Gastroesophageal sphincter (tissue), 4 donors: ENCODE data around the gene CTSZ. TPM values are rescaled to one million over a fixed set of nuclear protein-coding genes. Genes with fewer than 3 reads are reported as not detected.
"Not testable (repeated sequence)": the region's sequence is repeated elsewhere in the genome, so short reads cannot be mapped to it uniquely, and the experiment has no call there.

Source experiments
- ATAC-seq: fragments of 150-250 bp; one replicate; pipeline ENCODE4 v1.9.1; 2016; ENCODE audit warnings: mild to moderate bottlenecking, moderate library complexity
- H3K27ac ChIP-seq, 4 donors: fragments of 200-600 bp; sonication (generic) in 3 of 4; 1 replicate in 3 of 4; 2 replicates in 1 of 4; pipeline ENCODE4 v1.5.1; 2016 to 2019
- H3K27me3 ChIP-seq: fragments of 200-600 bp; sonication (generic); one replicate; pipeline ENCODE4 v1.5.1; 2019
- H3K36me3 ChIP-seq, 2 donors: fragments of 200-600 bp; sonication (generic); one replicate each; pipeline ENCODE4 v1.5.1; 2019; ENCODE audit warnings: control low read depth in 1 of 2
- H3K4me1 ChIP-seq, 3 donors: fragments of 200-600 bp; sonication (generic); 1 replicate in 2 of 3; 2 replicates in 1 of 3; pipeline ENCODE4 v1.5.1; 2016 to 2019; ENCODE audit warnings: control low read depth in 2 of 3
- H3K4me3 ChIP-seq, 2 donors: fragments of 200-600 bp; sonication (generic); one replicate each; pipeline ENCODE4 v1.5.1; 2019; ENCODE audit warnings: mild to moderate bottlenecking in 1 of 2, moderate library complexity in 1 of 2
- H3K9me3 ChIP-seq, 3 donors: fragments of 200-600 bp; sonication (generic); one replicate each; pipeline ENCODE4 v1.5.1; 2017 to 2019; ENCODE audit warnings: control low read depth in 2 of 3
- EP300 ChIP-seq: sonication (generic); formaldehyde crosslinking; IDR thresholded peaks from one replicate; pipeline ENCODE4 v1.6.1; 2017; ENCODE audit warnings: antibody characterized with exemption, mild to moderate bottlenecking
- POLR2A ChIP-seq, 2 donors: fragments of 450-650 bp; IDR thresholded peaks; one replicate each; pipeline ENCODE4 v1.6.1; 2017; ENCODE audit warnings: antibody characterized with exemption in 2 of 2, mild to moderate bottlenecking in 2 of 2, moderate library complexity in 1 of 2
- POLR2AphosphoS5 ChIP-seq: sonication (generic); formaldehyde crosslinking; IDR thresholded peaks from one replicate; pipeline ENCODE4 v1.6.1; 2017; ENCODE audit warnings: antibody characterized with exemption
- WGBS, 2 donors: methylation state at CpG; one replicate each; pipeline ENCODE4 v1.1.5; 2018; ENCODE audit warnings: low coverage in 1 of 2; 5-methylcytosine and 5-hydroxymethylcytosine counted together
- total RNA-seq, 4 donors: library from RNA; depleted of rRNA; stranded (reverse); fragments of >200 nt; gene quantifications; one replicate each; pipeline ENCODE4 v1.1.0, GENCODE V29; 2016
- TF ChIP-seq, protein P1 (sequence below), 4 experiments: fragments of 200-600 bp in 2 of 4; fragments of 450-650 bp in 2 of 4; sonication (generic) in 1 of 4; IDR thresholded peaks; one replicate each; pipeline ENCODE4 v1.5.1; 2017 to 2019; ENCODE audit warnings: antibody characterized with exemption in 4 of 4, mild to moderate bottlenecking in 2 of 4, moderate library complexity in 2 of 4

CTSZ gene
- total RNA-seq, 4 donors from 2014 or later = 167 to 222 (median 176) TPM

DNA sequence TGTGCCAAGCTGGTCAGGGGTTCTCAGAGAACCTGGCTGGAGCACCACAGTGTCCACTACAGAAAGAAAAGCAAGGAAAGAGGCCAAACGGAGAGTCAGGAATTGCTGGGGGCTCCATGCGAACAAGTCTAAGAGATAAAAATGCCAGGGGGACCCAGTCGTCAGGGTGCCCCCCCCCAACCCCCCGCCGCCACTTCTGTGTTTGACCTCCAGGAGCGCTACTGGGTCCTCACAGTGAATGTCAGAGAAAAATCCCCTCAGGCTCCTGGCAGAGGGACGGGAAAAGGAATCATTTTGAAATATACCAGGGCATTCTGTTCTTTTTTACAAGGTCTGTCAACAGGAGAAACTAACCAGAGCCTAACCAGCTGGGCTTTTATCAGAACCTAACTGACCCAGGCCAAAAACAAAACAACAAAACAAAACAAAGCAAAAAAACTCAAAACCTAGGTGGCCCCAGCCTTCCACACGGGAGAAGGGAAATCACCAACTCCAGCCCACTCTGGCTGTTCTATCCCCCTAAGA, 43.9 kb downstream of the CTSZ start:
- H3K9me3 ChIP-seq = no peaks in the 10 kb centered on the region
- no peak overlapping the region for H3K4me3 ChIP-seq
- no peaks in the 10 kb centered on the region for H3K4me1 ChIP-seq
- no peaks in the 10 kb centered on the region for H3K36me3 ChIP-seq
- no peaks in the 10 kb centered on the region for H3K27me3 ChIP-seq
- TF ChIP-seq EP300 = no peak
- TF ChIP-seq, protein P1, sequence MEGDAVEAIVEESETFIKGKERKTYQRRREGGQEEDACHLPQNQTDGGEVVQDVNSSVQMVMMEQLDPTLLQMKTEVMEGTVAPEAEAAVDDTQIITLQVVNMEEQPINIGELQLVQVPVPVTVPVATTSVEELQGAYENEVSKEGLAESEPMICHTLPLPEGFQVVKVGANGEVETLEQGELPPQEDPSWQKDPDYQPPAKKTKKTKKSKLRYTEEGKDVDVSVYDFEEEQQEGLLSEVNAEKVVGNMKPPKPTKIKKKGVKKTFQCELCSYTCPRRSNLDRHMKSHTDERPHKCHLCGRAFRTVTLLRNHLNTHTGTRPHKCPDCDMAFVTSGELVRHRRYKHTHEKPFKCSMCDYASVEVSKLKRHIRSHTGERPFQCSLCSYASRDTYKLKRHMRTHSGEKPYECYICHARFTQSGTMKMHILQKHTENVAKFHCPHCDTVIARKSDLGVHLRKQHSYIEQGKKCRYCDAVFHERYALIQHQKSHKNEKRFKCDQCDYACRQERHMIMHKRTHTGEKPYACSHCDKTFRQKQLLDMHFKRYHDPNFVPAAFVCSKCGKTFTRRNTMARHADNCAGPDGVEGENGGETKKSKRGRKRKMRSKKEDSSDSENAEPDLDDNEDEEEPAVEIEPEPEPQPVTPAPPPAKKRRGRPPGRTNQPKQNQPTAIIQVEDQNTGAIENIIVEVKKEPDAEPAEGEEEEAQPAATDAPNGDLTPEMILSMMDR (IDR thresholded peaks at IDR 0.05) = no peak
- TF ChIP-seq POLR2A (IDR thresholded peaks at IDR 0.05) = no peak
- no peak for TF ChIP-seq POLR2AphosphoS5
- no peak overlapping the region for H3K27ac ChIP-seq
- ATAC-seq = no peak
- WGBS, 2 donors = 27 to 60% methylated on average over 2 to 8 of the region's 8 CpGs

DNA sequence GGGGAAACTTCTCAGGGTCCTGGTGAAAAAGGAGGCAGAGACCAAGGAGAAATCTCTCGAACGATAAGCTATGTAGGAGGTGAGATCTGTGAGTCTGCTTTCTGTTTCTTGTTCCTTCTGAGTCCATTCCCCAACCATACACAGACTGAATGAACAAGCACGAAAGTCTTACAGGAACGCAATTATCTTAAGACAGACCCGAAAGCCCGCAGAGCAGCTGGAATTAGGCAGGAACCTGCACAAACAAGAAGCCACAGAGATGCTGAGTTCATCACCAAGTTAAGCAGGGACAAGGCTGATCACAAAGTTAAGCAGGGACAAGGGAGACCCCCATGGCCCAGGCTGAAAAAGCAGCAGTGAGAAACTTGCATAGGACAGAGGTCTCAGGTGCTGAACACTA, 47.4 kb downstream of the CTSZ start:
- WGBS, 2 donors = 53 to 69% methylated on average over 3 to 5 of the region's 6 CpGs
- Histone ChIP-seq H3K4me1 (no peaks in the 10 kb centered on the region), H3K27me3 (no peaks in the 10 kb centered on the region), H3K36me3 (no peaks in the 10 kb centered on the region), H3K4me3 (no peak overlapping the region), H3K9me3 (no peaks in the 10 kb centered on the region), H3K27ac (no peak overlapping the region)
- ATAC-seq = no peak
- TF ChIP-seq EP300 = no peak
- TF ChIP-seq, protein P1 (IDR thresholded peaks at IDR 0.05) = no peak
- TF ChIP-seq POLR2A (IDR thresholded peaks at IDR 0.05) = no peak
- no peak for TF ChIP-seq POLR2AphosphoS5

DNA sequence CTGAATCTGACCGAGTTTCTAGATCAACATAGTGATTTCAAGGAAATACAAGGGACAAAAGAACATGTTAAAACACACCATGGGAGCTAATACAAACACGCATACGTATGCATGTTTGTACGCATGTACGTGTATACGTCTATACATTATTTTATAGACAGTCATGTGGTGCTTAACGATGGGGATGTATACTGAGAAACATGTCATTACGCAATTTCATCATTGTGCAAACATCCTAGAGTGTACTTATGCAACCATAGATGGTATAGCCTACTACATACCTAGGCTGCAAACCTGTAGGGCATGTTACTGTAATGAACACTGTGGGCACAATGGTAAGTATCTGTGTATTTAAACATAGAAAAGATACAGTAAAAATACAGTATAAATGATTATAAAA, 51.0 kb downstream of the CTSZ start:
- no peak overlapping the region for H3K4me3 ChIP-seq
- no peaks in the 10 kb centered on the region for H3K9me3 ChIP-seq
- no peak for ATAC-seq
- no peaks in the 10 kb centered on the region for H3K36me3 ChIP-seq
- H3K4me1 ChIP-seq = no peaks in the 10 kb centered on the region
- TF ChIP-seq, protein P1 (IDR thresholded peaks at IDR 0.05) = no peak
- TF ChIP-seq POLR2AphosphoS5 = no peak
- TF ChIP-seq POLR2A (IDR thresholded peaks at IDR 0.05) = no peak
- TF ChIP-seq EP300 = no peak
- H3K27me3 ChIP-seq = no peaks in the 10 kb centered on the region
- 79 to 83% methylated on average over 8 of the region's 8 CpGs for WGBS, 2 donors
- H3K27ac ChIP-seq = no peak overlapping the region

DNA sequence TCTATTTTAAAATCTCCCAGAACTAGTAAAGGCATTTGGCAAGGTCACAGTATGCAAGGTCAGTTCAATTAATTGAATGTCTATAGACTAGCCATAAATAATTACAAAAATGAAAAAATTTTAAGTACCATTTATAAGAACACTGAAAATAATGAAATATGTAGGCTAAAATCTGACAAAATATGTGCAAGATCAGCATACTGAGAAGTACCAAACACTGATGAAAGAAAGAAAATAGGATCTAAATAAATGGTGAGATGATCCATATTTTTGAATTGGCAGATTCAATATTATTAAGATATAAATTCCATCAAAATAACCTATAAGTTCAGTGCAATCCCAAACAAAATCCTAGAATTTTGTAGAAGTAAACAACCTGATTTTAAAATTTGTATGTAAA, 54.0 kb downstream of the CTSZ start:
- Histone ChIP-seq H3K27me3 (no peaks in the 10 kb centered on the region), H3K4me3 (no peak overlapping the region), H3K9me3 (no peaks in the 10 kb centered on the region), H3K27ac (no peak overlapping the region), H3K4me1 (no peaks in the 10 kb centered on the region), H3K36me3 (no peaks in the 10 kb centered on the region)
- TF ChIP-seq POLR2A (IDR thresholded peaks at IDR 0.05) = no peak
- no peak for TF ChIP-seq EP300
- TF ChIP-seq POLR2AphosphoS5 = no peak
- no peak for ATAC-seq

DNA sequence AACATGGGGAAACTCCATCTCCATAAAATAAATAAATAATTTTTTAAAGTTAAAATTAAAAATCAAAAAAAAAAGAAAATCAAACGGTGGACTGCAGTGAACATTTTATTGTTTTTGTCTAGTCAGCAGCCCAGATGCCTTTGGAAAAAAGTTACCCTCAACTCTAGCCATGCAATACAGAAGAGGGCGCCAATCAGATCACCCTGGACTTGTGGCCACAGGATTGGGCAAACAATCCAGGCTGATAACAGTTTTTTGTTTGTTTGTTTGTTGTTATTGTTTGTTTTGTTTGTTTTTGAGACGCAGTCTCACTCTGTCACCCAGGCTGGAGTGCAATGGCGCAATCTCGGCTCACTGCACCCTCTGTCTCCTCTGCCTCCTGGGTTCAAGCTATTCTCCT, 56.5 kb downstream of the CTSZ start:
- TF ChIP-seq EP300 (no peak), POLR2A (IDR thresholded peaks at IDR 0.05) (no peak), POLR2AphosphoS5 (no peak)
- TF ChIP-seq, protein P1 (IDR thresholded peaks at IDR 0.05) = no peak
- Histone ChIP-seq H3K27me3 (no peaks in the 10 kb centered on the region), H3K27ac (no peak overlapping the region), H3K9me3 (no peaks in the 10 kb centered on the region), H3K4me3 (no peak overlapping the region), H3K4me1 (no peaks in the 10 kb centered on the region), H3K36me3 (no peaks in the 10 kb centered on the region)
- ATAC-seq = no peak
- WGBS, 2 donors = 70 to 73% methylated on average over 3 to 5 of the region's 5 CpGs

DNA sequence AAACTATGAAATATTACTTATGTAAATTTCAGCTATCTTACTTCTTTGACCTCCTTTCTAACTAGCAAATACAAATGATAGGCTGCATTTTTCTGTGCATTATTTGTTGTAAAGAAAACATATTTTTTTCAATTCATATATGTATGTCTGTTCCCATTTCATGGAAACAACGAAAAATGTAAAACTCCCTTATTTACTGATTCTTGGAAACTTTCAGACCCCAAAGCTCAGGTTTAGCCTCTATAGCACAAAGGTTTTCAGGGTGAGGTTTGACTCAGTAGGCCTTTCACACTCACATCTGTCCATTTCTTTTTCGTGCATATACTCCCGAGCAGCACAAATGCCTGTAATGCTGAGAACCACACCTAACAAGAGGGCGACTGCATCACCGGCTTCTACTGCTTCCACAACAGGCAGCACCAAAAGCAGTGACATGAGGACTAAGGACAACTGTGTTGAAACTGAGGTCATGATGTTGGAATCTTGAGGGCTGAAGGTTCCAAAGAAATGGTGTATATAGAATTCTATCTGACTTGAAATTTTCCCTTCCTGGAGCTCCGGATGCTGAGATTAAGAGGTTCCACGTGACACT, 59.2 kb downstream of the CTSZ start:
- not testable (repeated sequence) for H3K9me3 ChIP-seq, H3K27me3 ChIP-seq, H3K36me3 ChIP-seq, ATAC-seq, H3K4me1 ChIP-seq, H3K27ac ChIP-seq, H3K4me3 ChIP-seq
- WGBS, 2 donors = 82 to 91% methylated on average over 7 of the region's 7 CpGs
